Stimulated activated CD8-positive, alpha-beta memory T cell treated with anti-CD3 and anti-CD28 coated beads, Interleukin-12 subunit alpha, Interleukin-12 subunit beta, amount 100 ng/mL, for 24 hours (primary cell): ENCODE results near the gene MCC.

Experiments
- DNase-seq: peaks from one replicate; pipeline ENCODE4 v3.0.0-alpha.2; 2020; ENCODE audit errors: extremely low read depth

Gene MCC

DNA sequence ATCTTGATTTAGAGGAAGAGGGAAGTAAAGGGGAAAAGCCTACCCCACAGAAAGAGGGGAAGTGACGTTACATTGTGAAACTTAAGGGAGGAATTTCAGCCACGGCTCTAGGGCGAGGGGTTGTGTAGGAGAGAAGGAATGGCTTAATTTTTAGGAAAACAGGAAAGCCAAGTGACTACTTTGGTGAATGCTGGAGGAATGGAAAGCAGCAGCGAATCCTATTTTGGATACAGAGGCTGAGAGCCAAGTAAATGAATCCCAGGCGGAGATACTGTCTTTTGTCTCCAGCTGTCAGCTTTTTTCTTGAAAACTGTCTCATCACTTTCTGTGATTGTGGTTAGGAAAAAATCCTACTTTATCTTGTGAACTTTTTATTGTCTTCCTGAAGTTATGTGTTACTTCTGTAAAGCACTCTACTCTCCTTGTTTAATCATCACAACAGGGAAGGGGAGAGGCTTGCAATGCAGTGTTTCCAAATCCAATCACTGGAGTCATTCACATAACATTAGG is 241.8 kb downstream of the MCC start:
- DNase-seq = no peak

DNA sequence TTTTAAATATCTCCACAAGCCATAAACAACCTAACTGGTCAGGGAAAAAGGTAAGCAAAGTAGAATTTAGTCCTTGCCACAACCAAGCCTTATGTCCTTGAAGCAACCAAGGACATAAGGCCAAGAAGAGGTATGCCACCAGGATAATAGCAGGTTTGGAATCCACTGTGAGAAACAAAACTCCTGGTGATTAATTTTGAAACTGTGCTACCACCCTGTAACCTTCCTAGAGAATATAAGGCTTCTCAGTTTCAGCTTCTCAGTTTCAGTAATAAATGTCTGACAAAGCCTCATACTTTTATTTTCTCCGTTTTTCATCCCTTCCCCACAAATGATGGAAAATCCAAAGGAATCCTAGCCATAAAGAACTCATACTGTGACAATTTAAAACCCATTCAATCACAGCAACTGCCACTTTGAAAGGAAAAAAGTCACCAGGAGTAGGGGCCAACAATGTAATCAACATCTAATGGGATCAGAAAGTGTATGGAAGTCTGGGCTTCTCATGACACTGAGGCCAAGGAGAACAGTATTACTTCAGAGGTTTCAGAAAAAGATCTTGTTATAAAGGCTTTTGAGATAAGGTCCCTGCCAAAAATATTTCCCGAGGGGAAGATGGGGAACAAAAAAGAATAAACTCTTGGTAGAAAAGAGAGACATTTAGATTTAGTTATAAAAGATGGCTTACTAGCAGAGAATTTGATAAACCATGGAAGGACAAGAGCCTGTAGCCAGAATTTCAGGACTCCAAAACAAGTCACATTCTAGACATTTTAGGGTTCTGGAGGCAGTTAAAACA is 242.6 kb downstream of the MCC start:
- no peak for DNase-seq

DNA sequence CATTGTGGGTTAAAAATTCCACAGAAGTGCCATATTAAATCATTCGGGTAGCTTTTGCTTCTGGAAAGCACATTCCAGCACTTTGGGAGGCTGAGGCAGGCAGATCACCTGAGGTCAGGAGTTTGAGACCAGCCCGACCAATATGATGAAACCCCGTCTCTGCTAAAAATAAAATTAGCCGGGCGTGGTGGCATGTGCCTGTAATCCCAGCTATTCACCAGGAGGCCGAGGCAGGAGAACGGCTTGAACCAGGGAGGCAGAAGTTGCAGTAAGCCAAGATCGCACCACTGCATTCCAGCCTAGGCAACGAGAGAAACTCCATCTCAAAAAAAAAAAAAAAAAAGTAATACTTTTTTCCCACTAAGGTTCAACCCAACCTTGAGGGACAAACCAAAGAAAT is 243.3 kb downstream of the MCC start:
- no peak for DNase-seq

DNA sequence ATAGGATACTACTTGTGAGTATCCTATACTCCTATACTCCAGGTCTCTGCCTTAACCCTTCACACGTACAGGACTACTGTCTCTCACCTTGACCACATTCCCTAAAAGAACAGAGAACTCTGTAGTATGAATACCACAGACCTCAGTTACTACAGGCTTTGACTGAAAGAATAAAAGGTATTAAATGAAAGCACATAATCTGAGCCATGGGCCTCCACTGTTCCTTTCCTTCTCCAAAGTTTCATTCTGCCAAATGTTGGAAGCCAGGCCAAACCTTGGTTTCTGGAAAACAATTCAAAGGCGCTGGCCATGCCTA is 244.9 kb downstream of the MCC start:
- DNase-seq = no peak

DNA sequence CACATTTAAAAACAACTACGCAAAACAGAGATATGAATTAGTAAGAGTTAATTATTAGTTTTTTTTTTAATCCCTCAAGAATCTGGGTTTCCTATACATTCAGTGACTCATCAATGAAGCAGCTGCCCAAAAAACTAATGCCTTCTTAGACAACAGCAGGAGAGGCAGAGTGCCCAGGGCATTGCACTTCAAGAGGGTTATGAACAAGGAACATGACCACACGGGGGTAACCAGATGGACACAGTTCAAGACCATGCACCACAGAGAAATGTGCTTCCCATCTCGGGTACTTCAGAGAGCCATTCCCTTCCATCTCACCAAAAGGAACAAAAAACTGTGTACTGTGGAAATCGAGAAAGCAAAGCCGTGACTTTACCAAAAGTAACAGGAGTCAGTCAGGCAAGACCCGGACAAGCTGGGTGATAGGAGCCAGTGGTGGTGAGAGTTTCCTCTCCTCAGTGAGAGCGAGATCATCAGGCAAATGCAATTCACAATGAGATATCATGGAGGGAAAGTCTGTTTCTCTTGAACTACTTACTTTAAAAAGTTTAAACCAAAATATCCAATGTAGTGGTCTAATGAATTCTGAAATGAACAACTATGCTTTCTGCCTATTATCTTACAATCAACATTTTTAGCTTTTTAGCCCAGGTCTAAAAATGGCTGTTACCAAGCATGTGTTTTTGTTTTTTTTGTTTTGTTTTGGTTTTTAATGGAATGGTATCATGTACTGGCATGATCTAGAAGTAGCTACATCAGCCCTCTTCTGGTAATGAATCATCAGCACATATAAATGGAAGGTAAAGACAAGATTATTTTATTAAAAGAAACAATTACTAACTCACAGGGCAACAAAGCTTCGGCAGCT is 245.5 kb downstream of the MCC start:
- DNase-seq = no peak

DNA sequence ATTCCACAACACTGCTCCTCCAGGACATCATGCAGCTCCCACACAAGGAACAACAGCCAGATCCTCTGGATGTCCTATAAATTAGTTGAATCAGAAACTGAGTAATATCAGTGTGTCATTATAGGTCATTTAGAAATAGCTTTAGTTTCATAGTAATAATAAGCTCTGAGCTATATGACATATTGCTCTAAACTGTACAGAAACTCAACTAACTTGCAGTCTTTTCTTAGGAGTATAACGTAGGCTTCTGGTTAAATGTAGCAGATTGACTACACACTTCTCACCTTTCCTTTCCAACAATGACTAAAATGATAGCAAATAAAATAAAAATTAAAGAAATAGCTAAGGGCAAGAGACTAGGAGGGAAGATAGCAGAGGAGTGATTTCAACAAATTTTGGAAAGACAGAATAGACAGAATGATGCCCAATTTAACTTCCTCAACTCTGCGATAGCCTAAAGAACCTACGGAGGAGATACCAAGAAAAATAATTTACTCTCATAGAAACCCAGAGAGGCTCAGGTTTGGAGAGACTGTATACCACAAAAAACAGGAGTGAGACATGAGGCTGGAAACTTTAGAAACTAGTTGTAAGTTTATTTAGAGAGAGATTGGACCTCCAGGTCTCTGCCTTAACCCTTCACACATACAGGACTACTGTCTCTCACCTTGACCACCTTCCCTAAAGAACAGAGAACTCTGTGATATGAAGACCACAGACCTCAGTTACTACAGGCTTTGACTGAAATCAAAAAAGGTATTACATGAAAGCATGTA is 247.1 kb downstream of the MCC start:
- DNase-seq = no peak

DNA sequence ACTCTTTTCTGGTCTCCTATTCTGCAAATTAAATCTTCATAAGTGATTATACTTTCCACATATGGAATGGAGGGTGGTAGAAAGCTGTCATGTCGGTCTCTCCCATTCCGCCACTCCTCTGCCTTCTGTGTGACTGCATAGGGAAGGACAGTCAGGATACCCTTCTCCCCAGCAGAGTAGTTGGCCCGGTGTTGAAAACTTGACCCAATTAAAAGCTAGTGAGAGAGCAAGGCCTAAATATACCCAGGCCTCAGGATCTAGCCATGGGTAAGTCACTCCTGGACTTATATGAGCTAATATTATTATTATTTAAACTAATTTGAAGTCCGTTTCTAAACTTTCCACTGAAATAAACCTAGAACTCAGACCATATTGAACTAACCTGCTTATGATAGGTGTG is 248.2 kb downstream of the MCC start:
- DNase-seq = no peak

DNA sequence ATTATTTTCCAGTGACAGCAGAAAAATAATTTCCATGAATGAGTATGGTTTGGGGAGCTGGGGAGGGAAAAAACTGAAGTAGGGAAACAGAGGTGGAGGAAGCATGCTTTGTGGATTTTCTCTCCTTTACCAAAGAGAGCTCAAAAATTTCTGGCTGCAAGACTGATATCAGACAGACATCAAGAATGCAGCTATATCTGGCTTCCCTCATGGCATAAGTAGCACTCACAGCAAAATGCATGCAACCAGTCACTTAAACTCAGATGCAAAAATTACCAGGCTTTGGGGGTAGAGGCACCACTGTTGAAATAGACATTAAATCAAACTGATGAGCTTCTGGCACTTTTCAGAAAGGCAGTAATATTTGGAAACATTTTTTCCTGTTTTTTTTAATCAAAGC is 250.4 kb downstream of the MCC start:
- no peak for DNase-seq

DNA sequence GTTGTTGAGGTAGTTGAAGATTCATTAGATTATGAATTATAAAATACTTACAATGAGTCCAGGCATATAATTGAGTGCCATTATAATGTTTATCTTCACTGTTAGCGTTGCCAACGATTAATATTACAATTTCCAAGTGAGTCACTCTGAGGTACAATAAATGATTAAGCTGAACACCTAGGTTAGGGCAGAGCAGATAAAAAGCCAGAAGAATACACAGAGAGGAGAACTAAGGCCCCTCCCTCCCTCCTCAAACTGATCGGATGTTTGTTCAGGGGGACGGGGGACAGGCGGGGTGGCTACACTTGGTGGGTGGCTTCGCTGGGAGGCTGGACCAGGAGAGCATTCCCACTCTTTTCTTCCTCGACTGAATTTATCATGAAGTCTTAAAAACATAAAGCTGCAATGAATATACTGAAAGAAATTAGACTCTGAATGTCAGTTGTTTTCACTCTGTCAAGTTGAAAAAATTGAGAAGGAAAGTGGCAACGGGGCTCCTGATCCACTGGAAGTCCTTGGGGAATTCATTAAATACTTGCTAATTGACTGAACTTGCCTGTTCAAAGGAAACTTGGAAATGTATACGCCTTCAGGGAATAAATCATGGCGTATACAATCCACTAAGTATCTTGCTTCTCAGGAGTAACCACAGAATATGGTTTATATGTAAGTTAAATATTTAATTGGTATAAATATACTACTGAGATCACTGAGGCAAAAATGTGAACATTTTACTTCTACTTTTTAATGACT is 251.5 kb downstream of the MCC start:
- DNase-seq = no peak

DNA sequence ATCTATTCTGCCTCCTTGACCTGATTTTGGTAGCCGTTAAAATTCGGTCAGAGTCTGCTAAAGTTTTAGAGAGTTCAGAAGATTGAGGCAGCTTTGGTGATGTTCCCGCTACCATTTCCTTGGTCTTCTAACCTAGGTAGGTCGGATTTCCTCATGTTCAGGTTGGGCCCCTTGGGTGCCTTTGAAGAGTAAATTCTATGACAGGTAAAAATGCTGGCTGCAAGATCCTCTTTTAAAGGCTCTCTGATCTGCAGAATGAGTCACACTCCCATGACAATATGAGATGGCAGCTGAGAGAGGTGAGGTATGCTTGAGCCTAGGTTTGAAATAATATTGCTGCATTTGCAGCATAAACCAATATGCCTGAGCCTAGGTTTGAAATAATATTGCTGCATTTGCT is 252.4 kb downstream of the MCC start:
- no peak for DNase-seq

DNA sequence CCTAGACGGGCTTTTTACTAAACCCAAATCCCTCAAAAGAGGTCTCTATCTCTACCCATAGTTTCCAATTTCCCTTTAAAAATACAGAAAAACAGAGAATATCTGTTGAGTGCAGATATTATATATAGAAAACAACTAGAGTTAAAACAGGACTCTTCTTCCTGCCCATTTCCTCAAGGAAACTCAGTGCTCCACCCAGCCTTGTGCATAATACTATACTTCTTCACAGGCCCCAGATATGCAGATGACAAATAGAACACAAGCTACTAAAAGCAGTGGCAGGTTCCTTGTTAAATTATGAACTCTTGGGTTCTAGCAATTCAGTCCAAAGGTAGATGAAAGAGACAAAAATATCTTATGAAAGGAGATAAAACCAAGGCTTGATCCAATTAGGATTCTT is 253.7 kb downstream of the MCC start:
- DNase-seq = no peak

DNA sequence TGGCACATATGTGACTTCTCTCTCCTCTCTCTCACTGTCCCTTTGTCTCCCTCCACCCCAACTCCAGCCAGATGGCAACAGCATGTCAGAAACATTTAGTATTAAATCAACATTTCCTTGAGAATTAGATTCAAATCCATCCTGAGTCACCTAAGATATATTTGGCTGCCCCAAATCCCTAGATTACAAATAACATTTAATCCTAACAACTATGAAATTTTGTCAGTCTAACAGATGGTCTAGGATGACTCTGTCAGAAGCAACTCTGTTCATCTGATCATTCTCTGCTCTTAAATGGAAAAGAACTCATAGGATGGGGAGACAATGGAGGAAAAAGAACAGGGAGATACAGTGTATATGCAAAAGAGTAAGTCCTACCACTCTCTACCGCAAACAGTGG is 254.6 kb downstream of the MCC start:
- no peak for DNase-seq

DNA sequence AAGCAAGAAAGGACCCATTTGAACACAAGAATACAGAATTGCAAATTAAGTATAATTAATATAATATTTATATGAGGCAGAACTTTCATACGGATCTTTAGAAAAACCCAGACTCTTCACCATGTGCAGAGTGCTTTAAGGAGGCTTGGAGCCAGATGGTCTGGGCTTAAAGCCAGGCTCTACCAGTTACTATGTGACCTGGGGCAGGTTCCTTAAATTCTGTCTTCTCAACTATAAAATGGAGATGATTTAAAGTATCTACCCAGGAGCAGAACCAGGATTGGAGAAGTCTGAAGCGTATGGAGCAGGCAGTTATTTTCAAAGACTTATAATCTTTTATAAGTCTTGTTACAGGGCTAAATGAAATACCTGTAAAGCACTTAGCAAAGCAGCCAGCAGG is 255.6 kb downstream of the MCC start:
- no peak for DNase-seq

DNA sequence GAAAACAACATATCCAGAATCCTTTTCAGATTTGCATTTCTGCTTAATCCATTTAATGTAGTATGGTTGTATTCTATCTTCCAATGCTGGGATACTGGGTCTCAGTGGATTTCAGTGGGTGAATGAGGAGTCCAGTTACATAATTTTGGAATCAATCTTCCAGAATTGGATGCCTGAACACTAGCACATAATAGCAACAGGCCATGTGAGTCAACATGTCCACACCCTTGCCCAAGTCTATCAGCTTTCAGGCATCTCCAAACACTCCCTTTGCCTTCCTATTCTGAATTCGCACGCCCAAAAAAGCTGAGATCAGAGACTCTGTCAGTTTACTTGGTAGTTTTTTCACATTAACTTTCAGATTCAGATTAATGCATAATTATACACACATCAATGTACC is 256.0 kb downstream of the MCC start:
- no peak for DNase-seq

DNA sequence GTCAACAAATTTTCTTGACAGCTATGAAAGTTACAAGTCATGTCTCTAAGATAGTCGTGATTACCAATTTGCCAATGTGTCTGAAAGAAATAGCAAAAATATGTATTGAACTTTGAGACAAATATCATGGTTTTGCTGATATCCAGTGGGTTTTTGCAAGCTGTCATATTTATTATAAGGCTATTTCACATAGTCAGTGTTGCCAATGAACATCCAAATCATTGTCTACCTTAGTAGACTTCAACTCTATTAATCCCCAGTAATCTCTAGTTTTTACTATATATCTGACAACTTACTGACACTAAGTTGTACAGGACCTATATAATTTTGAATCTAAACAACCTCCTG is 256.6 kb downstream of the MCC start:
- no peak for DNase-seq

DNA sequence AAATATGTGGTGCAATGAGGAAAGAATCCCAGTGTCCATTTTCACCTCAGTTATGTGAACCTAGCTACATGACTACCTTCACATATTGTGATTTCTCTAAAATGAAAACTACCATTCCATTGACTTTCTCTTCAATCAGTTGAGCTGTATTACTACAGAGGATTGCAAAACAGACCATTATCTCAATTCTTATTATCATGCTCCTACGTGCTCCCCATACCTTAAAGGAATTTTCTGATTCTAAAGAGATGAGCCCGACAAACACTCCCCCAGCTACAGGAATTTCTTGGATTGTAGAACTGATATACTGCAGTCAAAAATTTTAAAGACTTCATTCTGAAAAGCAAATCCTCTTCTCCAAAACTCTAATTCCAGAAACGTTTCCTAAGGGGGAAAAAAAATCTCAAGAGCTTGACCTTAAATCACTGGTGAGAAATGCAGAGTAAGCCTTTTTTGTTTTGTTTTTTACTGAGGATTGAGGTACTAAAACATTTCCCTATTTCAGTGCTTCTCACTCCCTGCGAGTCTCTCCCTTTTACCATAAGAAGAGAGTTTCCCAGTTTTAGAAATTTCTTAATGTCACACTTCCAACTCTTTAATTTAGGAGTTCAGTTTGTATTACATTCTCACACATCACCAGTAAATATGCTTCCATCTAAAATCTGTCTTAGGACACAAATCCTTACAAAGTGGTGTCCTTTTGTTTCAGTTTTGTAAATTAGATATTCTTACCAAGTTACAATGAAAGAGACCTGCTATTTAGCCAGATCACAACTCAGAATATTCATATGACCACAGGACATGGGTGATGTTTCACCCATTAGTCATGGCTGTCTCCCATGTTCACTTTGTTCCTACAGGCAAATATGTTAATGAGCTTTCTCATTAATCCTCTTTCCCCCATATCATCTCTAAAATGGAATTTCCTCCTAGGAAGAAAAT is 257.3 kb downstream of the MCC start:
- DNase-seq = no peak

DNA sequence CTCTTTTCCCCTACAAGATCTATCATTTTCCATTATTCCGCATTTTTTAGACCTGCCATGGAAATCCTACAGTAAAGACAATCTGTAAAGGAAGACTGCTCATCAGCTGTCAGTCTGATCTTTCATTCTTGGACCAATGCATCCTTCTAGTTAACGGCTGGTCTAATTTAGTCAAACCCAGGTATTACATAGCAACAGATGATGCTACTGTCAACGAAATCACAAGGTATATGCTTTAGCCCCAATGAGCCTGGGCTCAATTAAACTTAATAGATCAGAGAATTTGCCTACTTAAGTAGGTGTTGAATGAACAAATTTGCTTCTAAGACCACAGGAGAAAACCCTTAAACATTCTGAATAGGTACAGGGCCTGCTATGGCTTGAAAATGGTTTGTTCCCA is 260.5 kb downstream of the MCC start:
- no peak for DNase-seq

DNA sequence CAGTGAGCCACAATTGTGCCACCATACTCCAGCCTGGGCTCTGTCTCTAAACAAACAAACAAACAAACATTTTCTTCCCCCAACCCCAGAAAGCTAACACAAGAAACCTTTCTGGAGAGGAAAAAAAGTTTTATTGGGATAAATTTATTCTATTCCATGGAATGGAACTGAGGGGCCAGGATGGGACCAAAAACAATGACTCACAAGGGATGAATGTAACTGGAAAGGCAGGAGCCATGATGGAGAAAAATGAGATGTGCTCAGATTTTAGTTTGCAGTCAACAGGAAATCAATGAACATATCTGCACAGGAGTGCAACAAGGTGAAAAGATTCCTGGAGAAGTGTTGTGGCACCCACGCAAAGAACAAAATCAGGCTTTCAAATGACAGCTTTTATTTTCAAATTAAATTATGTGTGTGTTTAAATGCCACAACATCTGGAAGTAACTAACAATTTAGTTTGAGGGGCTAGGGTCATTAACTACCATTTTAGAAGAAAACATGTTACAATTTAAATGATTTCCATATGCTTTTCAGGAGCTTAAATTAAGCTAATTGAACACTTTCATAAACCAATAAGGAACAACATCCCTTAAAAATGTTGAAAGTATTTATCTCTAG is 262.0 kb downstream of the MCC start:
- no peak for DNase-seq

DNA sequence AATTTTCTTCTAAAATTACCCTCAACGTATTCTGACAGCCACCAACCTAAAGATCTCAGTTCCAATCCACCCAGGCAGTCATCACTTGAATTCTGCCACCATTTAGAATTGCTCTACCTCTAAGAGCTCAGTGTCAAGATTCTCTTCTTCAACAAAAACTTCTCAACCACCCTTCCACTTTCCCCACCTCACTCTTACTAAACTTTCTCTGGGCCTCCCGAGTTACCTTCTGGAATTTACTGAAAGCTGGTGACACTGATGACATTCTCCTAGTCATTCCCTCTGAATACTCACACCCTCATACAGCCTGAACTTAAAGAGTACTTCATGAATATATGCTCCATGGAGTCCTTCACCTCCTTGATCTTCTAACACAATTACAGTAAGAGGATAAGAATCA is 263.0 kb downstream of the MCC start:
- DNase-seq = no peak

DNA sequence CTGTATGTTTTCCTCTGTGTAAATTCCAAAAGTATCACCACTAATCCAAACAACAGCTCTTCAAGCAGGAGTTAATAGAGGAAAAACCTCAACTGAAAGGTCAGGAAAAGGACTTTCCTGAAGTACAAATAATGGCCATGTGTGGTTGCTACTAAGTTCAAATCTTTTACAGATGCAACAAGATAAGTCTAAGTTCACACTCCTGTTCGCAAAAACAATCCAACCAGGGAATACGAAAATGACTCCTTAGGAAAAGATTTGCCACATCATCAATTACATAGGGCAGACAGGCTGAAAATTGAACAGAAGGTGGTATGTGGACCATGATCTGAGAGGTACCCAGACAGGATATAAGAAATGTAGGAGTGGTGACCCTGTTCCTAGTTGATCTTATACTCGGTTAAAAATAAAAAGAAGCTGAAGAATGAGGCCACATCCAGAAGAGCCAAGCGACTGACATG is 263.6 kb downstream of the MCC start:
- DNase-seq = no peak
